22Rv1 (cell line): ENCODE data around the gene SMIM10L2A.

Experiments used
- H3K27ac ChIP-seq: fragments of 450-650 bp; 2 replicates; pipeline ENCODE4 v1.5.1; 2017
- ZFX ChIP-seq: fragments of 450-650 bp; IDR thresholded peaks from 2 replicates; pipeline ENCODE4 v1.6.1; 2017; ENCODE audit warnings: antibody characterized with exemption, borderline replicate concordance
- TF ChIP-seq, protein P1 (sequence below): fragments of 450-650 bp; IDR thresholded peaks from 2 replicates; pipeline ENCODE4 v1.5.1; 2017; ENCODE audit warnings: mild to moderate bottlenecking

Gene SMIM10L2A

DNA sequence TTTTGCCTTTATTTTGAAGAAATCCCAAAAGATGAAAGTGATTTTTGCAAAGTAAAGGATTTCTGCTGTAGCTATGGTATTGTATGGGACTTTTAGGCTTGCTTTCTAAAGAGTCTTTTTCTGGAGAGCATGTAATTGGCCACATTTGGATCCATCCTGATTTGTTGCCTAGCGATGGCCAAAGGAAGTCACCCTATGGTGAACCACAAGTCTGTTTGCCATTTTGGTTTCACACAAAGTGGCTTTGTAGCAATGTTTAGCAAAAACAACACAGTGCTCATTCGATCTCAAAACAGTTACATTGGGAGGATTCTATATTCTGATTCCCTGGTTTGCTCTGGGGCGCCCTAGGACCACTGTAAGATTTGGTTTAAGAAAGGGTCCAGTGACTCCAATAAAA is 54.6 kb downstream of the SMIM10L2A start:
- TF ChIP-seq, protein P1, sequence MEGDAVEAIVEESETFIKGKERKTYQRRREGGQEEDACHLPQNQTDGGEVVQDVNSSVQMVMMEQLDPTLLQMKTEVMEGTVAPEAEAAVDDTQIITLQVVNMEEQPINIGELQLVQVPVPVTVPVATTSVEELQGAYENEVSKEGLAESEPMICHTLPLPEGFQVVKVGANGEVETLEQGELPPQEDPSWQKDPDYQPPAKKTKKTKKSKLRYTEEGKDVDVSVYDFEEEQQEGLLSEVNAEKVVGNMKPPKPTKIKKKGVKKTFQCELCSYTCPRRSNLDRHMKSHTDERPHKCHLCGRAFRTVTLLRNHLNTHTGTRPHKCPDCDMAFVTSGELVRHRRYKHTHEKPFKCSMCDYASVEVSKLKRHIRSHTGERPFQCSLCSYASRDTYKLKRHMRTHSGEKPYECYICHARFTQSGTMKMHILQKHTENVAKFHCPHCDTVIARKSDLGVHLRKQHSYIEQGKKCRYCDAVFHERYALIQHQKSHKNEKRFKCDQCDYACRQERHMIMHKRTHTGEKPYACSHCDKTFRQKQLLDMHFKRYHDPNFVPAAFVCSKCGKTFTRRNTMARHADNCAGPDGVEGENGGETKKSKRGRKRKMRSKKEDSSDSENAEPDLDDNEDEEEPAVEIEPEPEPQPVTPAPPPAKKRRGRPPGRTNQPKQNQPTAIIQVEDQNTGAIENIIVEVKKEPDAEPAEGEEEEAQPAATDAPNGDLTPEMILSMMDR = no peak
- no peak for TF ChIP-seq ZFX
- H3K27ac ChIP-seq = no peak overlapping the region

DNA sequence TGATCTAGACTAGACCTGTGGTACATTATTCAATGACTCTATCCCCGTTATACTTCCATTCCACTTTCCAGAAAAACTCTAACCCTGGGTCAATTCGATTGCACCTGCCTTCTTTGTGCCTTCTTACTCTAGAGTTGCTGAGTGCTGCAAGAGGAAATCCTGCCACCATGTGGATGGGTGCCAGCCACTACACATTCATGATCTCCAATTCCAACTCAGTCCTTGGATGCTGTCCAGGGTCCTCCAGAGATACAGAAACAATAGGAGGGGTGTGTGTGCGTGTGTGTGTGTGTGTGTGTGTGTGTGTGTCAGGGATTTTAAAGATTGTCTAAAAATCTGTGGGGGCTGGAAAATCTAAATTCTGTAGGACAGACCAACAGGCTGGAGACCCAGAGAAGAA is 55.8 kb downstream of the SMIM10L2A start:
- no peak for TF ChIP-seq ZFX
- TF ChIP-seq, protein P1 = peak; percentile 66
- no peak overlapping the region for H3K27ac ChIP-seq
